HEK293 (cell line): Measurements from ENCODE around the gene HES3.

Experiments used
- CTCF ChIA-PET: fragments of 350-600 bp; formaldehyde crosslinking; extraction: SDS; loops from one replicate; lab custom pipeline; 2021; ENCODE audit warnings: antibody characterized with exemption; lab: Yijun Ruan, JAX
- POLR2A ChIA-PET: fragments of 300-600 bp; formaldehyde crosslinking; extraction: SDS; loops from one replicate; lab custom pipeline; 2020; ENCODE audit warnings: antibody characterized with exemption, inconsistent platforms; lab: Yijun Ruan, JAX
- H3K27ac ChIP-seq: fragments of 200-500 bp; sonication (Bioruptor generic); 2 replicates; pipeline ENCODE4 v1.5.1; 2014; ENCODE audit warnings: low read depth, low read length, control low read depth, inconsistent platforms; ENCODE audit errors: extremely low read depth
- H3K36me3 ChIP-seq, 2 experiments: fragments of 200-500 bp in 1 of 2; sonication (Bioruptor generic) in 1 of 2; 1 replicate in 1 of 2; 2 replicates in 1 of 2; pipeline ENCODE4 v1.5.1; 2014 to 2017; ENCODE audit warnings: inconsistent platforms in 2 of 2, low read length in 2 of 2; ENCODE audit not compliant: control insufficient read depth in 2 of 2, insufficient read depth in 1 of 2
- H3K4me1 ChIP-seq: fragments of 200-500 bp; sonication (Bioruptor generic); 2 replicates; pipeline ENCODE4 v1.5.1; 2014; ENCODE audit warnings: mild to moderate bottlenecking, low read length, inconsistent platforms; ENCODE audit not compliant: control insufficient read depth, insufficient read depth
- H3K4me3 ChIP-seq: 2 replicates; pipeline ENCODE4 v1.5.1; 2011; ENCODE audit warnings: low read depth, mild to moderate bottlenecking, control low read depth, low read length, moderate library complexity
- H3K9me3 ChIP-seq: fragments of 200-500 bp; sonication (Bioruptor generic); 2 replicates; pipeline ENCODE4 v1.5.1; 2014; ENCODE audit warnings: low read depth, low read length, inconsistent platforms; ENCODE audit not compliant: control insufficient read depth, insufficient read depth
- GLI4 ChIP-seq: fragments of 450-650 bp; formaldehyde crosslinking; IDR thresholded peaks from 2 replicates; pipeline ENCODE4 v1.5.1; 2016; ENCODE audit warnings: missing biosample characterization, missing genetic modification characterization
- GLIS2 ChIP-seq: fragments of 450-650 bp; formaldehyde crosslinking; IDR thresholded peaks from 2 replicates; pipeline ENCODE4 v1.5.1; 2016; ENCODE audit warnings: missing biosample characterization, missing genetic modification characterization
- KLF9 ChIP-seq: fragments of 450-650 bp; formaldehyde crosslinking; IDR thresholded peaks from 2 replicates; pipeline ENCODE4 v1.5.1; 2016; ENCODE audit warnings: missing biosample characterization, missing genetic modification characterization, low read depth
- PRDM2 ChIP-seq: fragments of 450-650 bp; formaldehyde crosslinking; IDR thresholded peaks from 2 replicates; pipeline ENCODE4 v1.5.1; 2016; ENCODE audit warnings: missing biosample characterization, missing genetic modification characterization, borderline replicate concordance
- SP7 ChIP-seq: fragments of 450-650 bp; formaldehyde crosslinking; IDR thresholded peaks from 2 replicates; pipeline ENCODE4 v1.5.1; 2016; ENCODE audit warnings: missing biosample characterization, missing genetic modification characterization
- ZBTB26 ChIP-seq: fragments of 450-650 bp; formaldehyde crosslinking; optimal IDR thresholded peaks from 2 replicates; pipeline ENCODE3; 2016; ENCODE audit warnings: missing biosample characterization, mild to moderate bottlenecking, missing genetic modification characterization
- ZBTB49 ChIP-seq: fragments of 450-650 bp; formaldehyde crosslinking; IDR thresholded peaks from 2 replicates; pipeline ENCODE4 v1.5.1; 2016; ENCODE audit warnings: missing biosample characterization, missing genetic modification characterization, low read depth
- ZBTB7A ChIP-seq: fragments of 450-650 bp; formaldehyde crosslinking; IDR thresholded peaks from 2 replicates; pipeline ENCODE4 v1.5.1; 2016; ENCODE audit warnings: low read depth, missing biosample characterization, missing genetic modification characterization
- ZIC2 ChIP-seq: fragments of 450-650 bp; formaldehyde crosslinking; IDR thresholded peaks from 2 replicates; pipeline ENCODE4 v1.5.1; 2016; ENCODE audit warnings: missing biosample characterization, missing genetic modification characterization
- ZNF169 ChIP-seq: fragments of 450-650 bp; formaldehyde crosslinking; IDR thresholded peaks from 2 replicates; pipeline ENCODE4 v1.5.1; 2016; ENCODE audit warnings: missing biosample characterization, missing genetic modification characterization
- ZNF335 ChIP-seq: fragments of 450-650 bp; formaldehyde crosslinking; conservative IDR thresholded peaks from 2 replicates; pipeline ENCODE4 v1.5.1; 2016; ENCODE audit warnings: missing biosample characterization, missing genetic modification characterization
- ZNF558 ChIP-seq: fragments of 450-650 bp; formaldehyde crosslinking; IDR thresholded peaks from 2 replicates; pipeline ENCODE4 v1.5.1; 2016; ENCODE audit warnings: missing biosample characterization, missing genetic modification characterization
- ZNF561 ChIP-seq: fragments of 450-650 bp; IDR thresholded peaks from 2 replicates; pipeline ENCODE4 v1.5.1; 2018; ENCODE audit warnings: missing biosample characterization, missing genetic modification characterization, borderline replicate concordance
- ZNF658 ChIP-seq: fragments of 450-650 bp; formaldehyde crosslinking; IDR thresholded peaks from 2 replicates; pipeline ENCODE4; 2016; ENCODE audit warnings: missing biosample characterization, missing genetic modification characterization
- ZNF692 ChIP-seq: fragments of 450-650 bp; formaldehyde crosslinking; IDR thresholded peaks from 2 replicates; pipeline ENCODE4 v1.5.1; 2016; ENCODE audit warnings: missing biosample characterization, missing genetic modification characterization
- ZNF776 ChIP-seq: fragments of 450-650 bp; formaldehyde crosslinking; IDR thresholded peaks from 2 replicates; pipeline ENCODE4 v1.5.0; 2017; ENCODE audit warnings: missing biosample characterization, missing genetic modification characterization, borderline replicate concordance
- ZNF785 ChIP-seq: fragments of 450-650 bp; formaldehyde crosslinking; IDR thresholded peaks from 2 replicates; pipeline ENCODE4 v1.5.1; 2016; ENCODE audit warnings: missing biosample characterization, missing genetic modification characterization

HES3 gene

GRCh38 chr1:6241107-6241886 lies 2.7 kb upstream of the HES3 start:
- no peaks in the 10 kb centered on the region for H3K9me3 ChIP-seq
- POLR2A ChIA-PET = no interaction called here
- H3K36me3 ChIP-seq = no peaks in the 10 kb centered on the region
- no peak for TF ChIP-seq PRDM2
- no peak for TF ChIP-seq ZBTB7A (tag by site-specific recombination)
- TF ChIP-seq ZNF776 (tag by site-specific recombination) = no peak
- no peak for TF ChIP-seq GLI4
- TF ChIP-seq ZNF169 (tag by site-specific recombination) = no peak
- no peak for TF ChIP-seq ZBTB49 (tag by site-specific recombination)
- TF ChIP-seq ZNF785 = no peak
- TF ChIP-seq, all 188 proteins: peak for 0
- no peaks in the 10 kb centered on the region; the same call in 1 of the 2 replicates for H3K4me1 ChIP-seq
- no peak overlapping the region for H3K27ac ChIP-seq
- CTCF ChIA-PET = interaction anchor here (1.3 to 2.1 kb wide), 2 partner anchors 36 to 102 kb away, joined by 4 to 8 read pairs; no protein-coding TSS in a partner anchor
- no peak overlapping the region for H3K4me3 ChIP-seq

GRCh38 chr1:6241887-6242740 lies 1.9 kb upstream of the HES3 start:
- Histone ChIP-seq H3K36me3 (no peaks in the 10 kb centered on the region), H3K4me1 (no peaks in the 10 kb centered on the region; the same call in 1 of the 2 replicates), H3K9me3 (no peaks in the 10 kb centered on the region), H3K4me3 (no peak overlapping the region), H3K27ac (no peak overlapping the region)
- 0 out of 2 replicates have a peak, but pooled peaks have one; percentile 44 for TF ChIP-seq ZNF692 (tag by site-specific recombination)
- TF ChIP-seq ZNF561 (tag by site-specific recombination) = no peak
- TF ChIP-seq ZNF335 (tag by site-specific recombination) = peak; percentile 24; the same call in 1 of the 2 replicates
- peak; percentile 63 for TF ChIP-seq ZIC2 (tag by site-specific recombination)
- no peak for TF ChIP-seq ZNF558 (tag by site-specific recombination)
- TF ChIP-seq KLF9 (tag by site-specific recombination) = 0 out of 2 replicates have a peak, but pooled peaks have one; percentile 32
- 0 out of 2 replicates have a peak, but pooled peaks have one; percentile 26 for TF ChIP-seq SP7 (tag by site-specific recombination)
- peak; percentile 20; the same call in 1 of the 2 replicates for TF ChIP-seq GLIS2 (tag by site-specific recombination)
- TF ChIP-seq ZNF658 (tag by site-specific recombination) = no peak
- peak; percentile 25 for TF ChIP-seq ZBTB26 (tag by site-specific recombination)
- ChIA-PET CTCF (interaction anchor here (0.6 to 2.1 kb wide), 6 partner anchors 37 to 196 kb away, joined by 3 to 8 read pairs (median 4); no protein-coding TSS in a partner anchor), POLR2A (interaction anchor here (0.9 to 1.1 kb wide), 2 partner anchors 7 to 36 kb away, joined by 3 to 4 read pairs; partner anchors contain the start of gene RNF207)
